ENCODE measurements around the gene BICD2. TPM values are rescaled to one million over a fixed set of nuclear protein-coding genes. Genes with fewer than 3 reads are reported as not detected.

Gene BICD2
- total RNA-seq, 1 donor from 2014 or later = 35.4 TPM

DNA sequence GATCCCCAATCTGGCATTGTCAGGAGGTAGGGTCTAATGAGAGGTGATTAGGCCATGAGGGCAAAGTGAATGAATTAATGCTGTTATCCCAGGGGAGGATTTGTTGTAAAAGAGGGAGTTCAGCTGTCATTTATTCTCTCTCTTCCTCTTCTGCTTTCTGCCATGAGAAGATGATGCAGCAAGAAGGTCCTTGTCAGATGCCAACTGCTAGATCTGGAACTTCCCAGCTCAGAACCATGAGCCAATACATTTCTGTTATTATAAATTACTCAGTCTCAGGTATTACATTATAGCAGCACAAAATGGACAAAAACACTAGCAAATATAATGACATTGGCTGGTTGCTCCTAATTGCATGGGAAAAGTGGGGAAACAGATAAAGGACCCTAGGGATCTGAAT lies 15.6 kb upstream of the BICD2 start:
- H3K27me3 Mint-ChIP-seq (ENCODE audit: unreplicated experiment) = peaks cover 32% of the 10 kb centered on the region
- DNase-seq (ENCODE audit: extremely low spot score, unreplicated experiment) = no peak
- H3K4me3 Mint-ChIP-seq (ENCODE audit: unreplicated experiment) = no peak overlapping the region
- no peak overlapping the region for H3K27ac Mint-ChIP-seq (ENCODE audit: unreplicated experiment)
- H3K4me1 Mint-ChIP-seq (ENCODE audit: unreplicated experiment) = no peaks in the 10 kb centered on the region
- no peaks in the 10 kb centered on the region for H3K36me3 Mint-ChIP-seq (ENCODE audit: unreplicated experiment)
- TF ChIP-seq, protein P1, sequence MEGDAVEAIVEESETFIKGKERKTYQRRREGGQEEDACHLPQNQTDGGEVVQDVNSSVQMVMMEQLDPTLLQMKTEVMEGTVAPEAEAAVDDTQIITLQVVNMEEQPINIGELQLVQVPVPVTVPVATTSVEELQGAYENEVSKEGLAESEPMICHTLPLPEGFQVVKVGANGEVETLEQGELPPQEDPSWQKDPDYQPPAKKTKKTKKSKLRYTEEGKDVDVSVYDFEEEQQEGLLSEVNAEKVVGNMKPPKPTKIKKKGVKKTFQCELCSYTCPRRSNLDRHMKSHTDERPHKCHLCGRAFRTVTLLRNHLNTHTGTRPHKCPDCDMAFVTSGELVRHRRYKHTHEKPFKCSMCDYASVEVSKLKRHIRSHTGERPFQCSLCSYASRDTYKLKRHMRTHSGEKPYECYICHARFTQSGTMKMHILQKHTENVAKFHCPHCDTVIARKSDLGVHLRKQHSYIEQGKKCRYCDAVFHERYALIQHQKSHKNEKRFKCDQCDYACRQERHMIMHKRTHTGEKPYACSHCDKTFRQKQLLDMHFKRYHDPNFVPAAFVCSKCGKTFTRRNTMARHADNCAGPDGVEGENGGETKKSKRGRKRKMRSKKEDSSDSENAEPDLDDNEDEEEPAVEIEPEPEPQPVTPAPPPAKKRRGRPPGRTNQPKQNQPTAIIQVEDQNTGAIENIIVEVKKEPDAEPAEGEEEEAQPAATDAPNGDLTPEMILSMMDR (IDR thresholded peaks at IDR 0.05) = no peak
- no peaks in the 10 kb centered on the region for H3K9me3 Mint-ChIP-seq (ENCODE audit: unreplicated experiment)

DNA sequence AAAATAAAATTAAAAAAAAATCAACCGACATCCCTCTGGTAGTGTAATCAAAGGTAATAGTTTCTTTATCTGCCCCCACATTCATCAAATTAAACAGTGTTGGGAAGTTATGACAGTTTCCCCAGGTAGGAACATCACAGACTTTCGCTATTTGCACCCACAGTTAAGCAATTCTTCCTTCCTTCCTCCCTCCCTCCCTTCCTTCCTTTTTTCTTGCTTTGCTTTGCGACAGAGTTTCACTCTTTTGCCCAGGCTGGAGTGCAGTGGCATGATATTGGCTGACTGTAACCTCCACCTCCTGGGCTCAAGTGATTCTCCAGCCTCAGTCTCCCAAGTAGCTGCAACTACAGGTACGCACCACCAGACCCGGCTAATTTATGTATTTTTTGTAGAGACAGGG lies 10.8 kb upstream of the BICD2 start:
- Mint-ChIP-seq H3K4me1 (ENCODE audit: unreplicated experiment) (no peaks in the 10 kb centered on the region), H3K27me3 (ENCODE audit: unreplicated experiment) (peaks cover 17% of the 10 kb centered on the region), H3K36me3 (ENCODE audit: unreplicated experiment) (no peaks in the 10 kb centered on the region), H3K4me3 (ENCODE audit: unreplicated experiment) (no peak overlapping the region), H3K9me3 (ENCODE audit: unreplicated experiment) (no peaks in the 10 kb centered on the region), H3K27ac (ENCODE audit: unreplicated experiment) (no peak overlapping the region)
- TF ChIP-seq, protein P1 (IDR thresholded peaks at IDR 0.05) = no peak
- DNase-seq (ENCODE audit: extremely low spot score, unreplicated experiment) = no peak

DNA sequence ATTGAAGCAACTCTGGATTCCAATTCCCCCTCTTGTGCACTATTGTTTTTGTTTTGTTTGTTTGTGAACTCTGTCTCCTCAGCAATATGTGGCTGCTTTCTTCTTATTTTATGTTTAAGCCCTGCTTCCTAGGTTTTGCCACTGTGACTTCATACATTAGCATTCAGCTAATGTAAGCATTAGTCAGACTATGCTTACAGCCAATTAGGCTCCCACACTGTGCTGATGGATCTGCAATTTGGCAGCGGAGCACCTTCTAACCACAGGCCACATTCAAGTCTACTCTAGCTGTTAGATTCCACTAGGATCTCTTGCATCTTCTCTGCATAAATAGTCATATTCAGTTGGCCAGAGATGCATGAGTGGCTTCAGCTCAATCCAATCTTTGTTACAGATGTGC lies 9.6 kb upstream of the BICD2 start:
- Mint-ChIP-seq H3K27me3 (ENCODE audit: unreplicated experiment) (peaks cover 6% of the 10 kb centered on the region), H3K27ac (ENCODE audit: unreplicated experiment) (no peak overlapping the region), H3K4me1 (ENCODE audit: unreplicated experiment) (no peaks in the 10 kb centered on the region), H3K9me3 (ENCODE audit: unreplicated experiment) (no peaks in the 10 kb centered on the region), H3K4me3 (ENCODE audit: unreplicated experiment) (no peak overlapping the region), H3K36me3 (ENCODE audit: unreplicated experiment) (no peaks in the 10 kb centered on the region)
- TF ChIP-seq, protein P1 (IDR thresholded peaks at IDR 0.05) = no peak
- DNase-seq (ENCODE audit: extremely low spot score, unreplicated experiment) = no peak

DNA sequence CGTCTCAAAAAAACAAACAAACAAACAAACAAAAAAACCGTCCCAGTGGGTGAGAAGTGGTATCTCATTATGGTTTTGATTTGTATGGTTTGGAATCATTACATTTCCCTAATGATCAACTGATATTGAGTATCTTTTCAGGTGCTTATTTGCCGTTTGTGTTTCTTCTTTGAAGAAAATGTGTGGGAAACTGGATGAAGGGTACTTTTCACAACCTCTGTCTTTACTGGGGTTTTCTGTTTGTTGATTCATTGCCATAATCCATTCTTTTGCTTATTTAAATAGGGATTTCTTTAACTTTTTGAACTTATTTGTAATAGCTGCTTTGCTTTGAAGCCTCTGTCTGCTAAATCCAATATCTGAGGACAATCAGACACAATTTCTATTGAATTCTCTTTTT lies 9.2 kb upstream of the BICD2 start:
- no peak overlapping the region for H3K4me3 Mint-ChIP-seq (ENCODE audit: unreplicated experiment)
- H3K4me1 Mint-ChIP-seq (ENCODE audit: unreplicated experiment) = no peaks in the 10 kb centered on the region
- TF ChIP-seq, protein P1 (IDR thresholded peaks at IDR 0.05) = no peak
- no peaks in the 10 kb centered on the region for H3K36me3 Mint-ChIP-seq (ENCODE audit: unreplicated experiment)
- no peak overlapping the region for H3K27ac Mint-ChIP-seq (ENCODE audit: unreplicated experiment)
- no peaks in the 10 kb centered on the region for H3K9me3 Mint-ChIP-seq (ENCODE audit: unreplicated experiment)
- peaks cover 5% of the 10 kb centered on the region for H3K27me3 Mint-ChIP-seq (ENCODE audit: unreplicated experiment)
- no peak for DNase-seq (ENCODE audit: extremely low spot score, unreplicated experiment)

DNA sequence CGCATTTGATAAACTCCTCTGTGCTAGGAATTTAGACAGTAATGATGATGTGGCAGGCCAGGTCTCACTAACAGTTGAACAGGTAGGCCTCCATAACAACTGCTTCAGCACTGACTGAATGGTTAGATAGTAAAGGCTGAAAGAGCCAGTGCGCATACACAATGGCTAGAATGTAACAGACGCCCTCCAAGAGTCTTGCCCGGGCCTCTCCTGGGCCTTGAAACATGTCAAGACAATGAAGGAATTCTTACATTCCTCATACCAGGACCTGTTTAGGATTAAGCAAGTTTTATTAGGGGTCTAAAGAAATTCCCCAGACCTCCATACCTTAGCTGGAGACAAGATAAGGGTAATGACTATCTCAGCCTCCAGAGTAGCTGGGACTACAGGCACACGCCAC lies 6.7 kb upstream of the BICD2 start:
- H3K4me3 Mint-ChIP-seq (ENCODE audit: unreplicated experiment) = no peak overlapping the region
- DNase-seq (ENCODE audit: extremely low spot score, unreplicated experiment) = no peak
- H3K27me3 Mint-ChIP-seq (ENCODE audit: unreplicated experiment) = peaks cover 11% of the 10 kb centered on the region
- H3K4me1 Mint-ChIP-seq (ENCODE audit: unreplicated experiment) = no peaks in the 10 kb centered on the region
- H3K9me3 Mint-ChIP-seq (ENCODE audit: unreplicated experiment) = no peaks in the 10 kb centered on the region
- H3K36me3 Mint-ChIP-seq (ENCODE audit: unreplicated experiment) = no peaks in the 10 kb centered on the region
- TF ChIP-seq, protein P1 (IDR thresholded peaks at IDR 0.05) = no peak
- no peak overlapping the region for H3K27ac Mint-ChIP-seq (ENCODE audit: unreplicated experiment)
